ENCODE results near the gene FAM110C. TPM values are rescaled to one million over a fixed set of nuclear protein-coding genes. Genes with fewer than 3 reads are reported as not detected.
"Not testable (repeated sequence)": the region's sequence is repeated elsewhere in the genome, so short reads cannot be mapped to it uniquely, and the experiment has no call there.

FAM110C gene
- total RNA-seq, 1 donor from 2014 or later, result 0.07 TPM

GRCh38 chr2:29253-29652 is 17.1 kb downstream of the FAM110C start:
- DNase-seq (ENCODE audit: low read depth, low spot score), result no peak
- peaks cover 15% of the 10 kb centered on the region for H3K27me3 Mint-ChIP-seq (ENCODE audit: low read depth)
- no peaks in the 10 kb centered on the region for H3K36me3 Mint-ChIP-seq (ENCODE audit: low read depth)
- TF ChIP-seq CTCF (conservative IDR thresholded peaks at IDR 0.05), result no peak
- peaks cover 6% of the 10 kb centered on the region for H3K4me1 Mint-ChIP-seq
- no peak overlapping the region for H3K27ac Mint-ChIP-seq (ENCODE audit: unreplicated experiment)
- H3K9me3 Mint-ChIP-seq, result peaks cover 2% of the 10 kb centered on the region
- H3K4me3 Mint-ChIP-seq, result no peak overlapping the region

GRCh38 chr2:28406-28975 is 17.8 kb downstream of the FAM110C start:
- Mint-ChIP-seq H3K4me1 (peaks cover 6% of the 10 kb centered on the region), H3K4me3 (no peak overlapping the region), H3K36me3 (ENCODE audit: low read depth) (no peaks in the 10 kb centered on the region), H3K27ac (ENCODE audit: unreplicated experiment) (no peak overlapping the region), H3K27me3 (ENCODE audit: low read depth) (peaks cover 16% of the 10 kb centered on the region), H3K9me3 (peaks cover 2% of the 10 kb centered on the region)
- no peak for DNase-seq (ENCODE audit: low read depth, low spot score)
- TF ChIP-seq CTCF (conservative IDR thresholded peaks at IDR 0.05), result no peak

GRCh38 chr2:26891-27290 is 19.4 kb downstream of the FAM110C start:
- no peak overlapping the region for H3K4me3 Mint-ChIP-seq
- no peak for DNase-seq (ENCODE audit: low read depth, low spot score)
- no peak overlapping the region for H3K27ac Mint-ChIP-seq (ENCODE audit: unreplicated experiment)
- no peaks in the 10 kb centered on the region for H3K36me3 Mint-ChIP-seq (ENCODE audit: low read depth)
- peaks cover 22% of the 10 kb centered on the region for H3K27me3 Mint-ChIP-seq (ENCODE audit: low read depth)
- TF ChIP-seq CTCF (conservative IDR thresholded peaks at IDR 0.05), result no peak
- peaks cover 6% of the 10 kb centered on the region for H3K4me1 Mint-ChIP-seq
- H3K9me3 Mint-ChIP-seq, result peaks cover 5% of the 10 kb centered on the region

- Mint-ChIP-seq H3K27me3 (ENCODE audit: low read depth) (peaks cover 22% of the 10 kb centered on the region), H3K9me3 (peaks cover 5% of the 10 kb centered on the region), H3K36me3 (ENCODE audit: low read depth) (no peaks in the 10 kb centered on the region), H3K4me1 (peaks cover 6% of the 10 kb centered on the region), H3K27ac (ENCODE audit: unreplicated experiment) (no peak overlapping the region), H3K4me3 (no peak overlapping the region)
- no peak for TF ChIP-seq CTCF (conservative IDR thresholded peaks at IDR 0.05)
- DNase-seq (ENCODE audit: low read depth, low spot score), result no peak
Measured at GRCh38 chr2:25543-25942, 20.8 kb downstream of the FAM110C start.

- H3K4me1 Mint-ChIP-seq; H3K9me3 Mint-ChIP-seq; DNase-seq (ENCODE audit: low read depth, low spot score): not testable (repeated sequence)
Measured at GRCh38 chr2:24591-24990, 21.7 kb downstream of the FAM110C start.

GRCh38 chr2:24107-24506 is 22.2 kb downstream of the FAM110C start:
- DNase-seq (ENCODE audit: low read depth, low spot score), result no peak
- H3K27me3 Mint-ChIP-seq (ENCODE audit: low read depth), result peaks cover 30% of the 10 kb centered on the region
- TF ChIP-seq CTCF (conservative IDR thresholded peaks at IDR 0.05), result no peak
- H3K9me3 Mint-ChIP-seq, result peaks cover 5% of the 10 kb centered on the region
- no peak overlapping the region for H3K4me3 Mint-ChIP-seq
- no peak overlapping the region for H3K27ac Mint-ChIP-seq (ENCODE audit: unreplicated experiment)
- H3K4me1 Mint-ChIP-seq, result peaks cover 6% of the 10 kb centered on the region
- H3K36me3 Mint-ChIP-seq (ENCODE audit: low read depth), result no peaks in the 10 kb centered on the region

More at GRCh38 chr2:24591-24990, 21.7 kb downstream of the FAM110C start:
- peaks cover 28% of the 10 kb centered on the region for H3K27me3 Mint-ChIP-seq (ENCODE audit: low read depth)
- H3K27ac Mint-ChIP-seq (ENCODE audit: unreplicated experiment); H3K36me3 Mint-ChIP-seq (ENCODE audit: low read depth); H3K4me3 Mint-ChIP-seq: not testable (repeated sequence)

All from neural crest cell (in vitro differentiated cells).